ACHN (cell line): ENCODE results near the gene TMPRSS11B.
"Not testable (repeated sequence)": the region's sequence is repeated elsewhere in the genome, so short reads cannot be mapped to it uniquely, and the experiment has no call there.

ENCODE experiments used
- DNase-seq: peaks from one replicate; pipeline ENCODE4 v3.0.0-alpha.2; 2015
- in situ Hi-C: cut with HindIII; loops from 2 replicates; pipeline ENCODE4 v1.10.0; 2017; ENCODE audit warnings: low sequenced_read_pairs, low pct_ligation_motif_present, low pct_unique_long_range_greater_than_20kb

Gene TMPRSS11B, protein sequence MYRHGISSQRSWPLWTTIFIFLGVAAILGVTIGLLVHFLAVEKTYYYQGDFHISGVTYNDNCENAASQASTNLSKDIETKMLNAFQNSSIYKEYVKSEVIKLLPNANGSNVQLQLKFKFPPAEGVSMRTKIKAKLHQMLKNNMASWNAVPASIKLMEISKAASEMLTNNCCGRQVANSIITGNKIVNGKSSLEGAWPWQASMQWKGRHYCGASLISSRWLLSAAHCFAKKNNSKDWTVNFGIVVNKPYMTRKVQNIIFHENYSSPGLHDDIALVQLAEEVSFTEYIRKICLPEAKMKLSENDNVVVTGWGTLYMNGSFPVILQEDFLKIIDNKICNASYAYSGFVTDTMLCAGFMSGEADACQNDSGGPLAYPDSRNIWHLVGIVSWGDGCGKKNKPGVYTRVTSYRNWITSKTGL

DNA sequence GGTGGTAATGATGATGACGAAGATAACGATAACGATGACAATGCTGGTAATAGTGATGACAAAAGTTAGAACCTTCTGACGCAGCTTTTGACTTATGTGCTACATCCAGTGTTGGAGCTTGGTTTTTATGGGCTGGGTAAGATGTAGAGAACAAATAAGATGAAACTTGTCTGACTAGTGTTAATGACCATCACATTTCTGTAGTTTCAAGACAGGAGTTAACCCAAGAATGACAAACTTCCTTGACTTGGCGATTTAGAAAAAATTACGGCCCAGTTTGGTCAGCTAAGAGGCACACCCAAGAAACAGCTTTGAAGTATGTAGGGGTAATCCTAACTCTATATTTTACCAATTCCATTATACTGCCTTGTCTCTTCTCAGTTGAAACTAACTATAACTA lies at the start of gene TMPRSS11B:
Gene TMPRSS11B, minus strand, starts transcription at position 101 of the 400 bp plus-strand sequence. CDS start 136 bp downstream, outside the sequence.
- in situ Hi-C loops, result no loop called here
- no peak for DNase-seq

GRCh38 chr4:68291256-68291655 lies 45.8 kb upstream of the TMPRSS11B start:
- DNase-seq, result no peak
- in situ Hi-C loops, result no loop called here

DNA sequence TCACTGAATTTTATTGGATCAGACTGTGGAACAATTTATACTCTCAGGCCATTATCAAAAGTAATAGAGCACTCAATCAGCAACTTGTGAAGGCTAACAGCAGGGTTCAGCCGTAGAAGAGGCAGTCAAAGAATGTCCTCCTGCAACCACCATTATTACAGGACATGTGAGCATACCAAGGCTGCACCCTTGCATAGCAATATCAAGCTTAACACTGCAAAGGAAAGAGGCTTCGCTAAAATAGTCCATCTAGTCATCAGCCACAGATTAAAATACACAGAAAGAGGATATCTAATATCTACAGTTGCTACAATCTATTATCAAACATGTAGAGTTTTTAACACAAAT lies 42.9 kb upstream of the TMPRSS11B start:
- in situ Hi-C loops, result no loop called here
- DNase-seq, result peak; percentile 16

- in situ Hi-C loops, result no loop called here
- no peak for DNase-seq
Measured at GRCh38 chr4:68287704-68288392, 42.4 kb upstream of the TMPRSS11B start.

- in situ Hi-C loops, result no loop called here
- DNase-seq, result no peak
Measured at GRCh38 chr4:68283714-68284113, 38.2 kb upstream of the TMPRSS11B start.

DNA sequence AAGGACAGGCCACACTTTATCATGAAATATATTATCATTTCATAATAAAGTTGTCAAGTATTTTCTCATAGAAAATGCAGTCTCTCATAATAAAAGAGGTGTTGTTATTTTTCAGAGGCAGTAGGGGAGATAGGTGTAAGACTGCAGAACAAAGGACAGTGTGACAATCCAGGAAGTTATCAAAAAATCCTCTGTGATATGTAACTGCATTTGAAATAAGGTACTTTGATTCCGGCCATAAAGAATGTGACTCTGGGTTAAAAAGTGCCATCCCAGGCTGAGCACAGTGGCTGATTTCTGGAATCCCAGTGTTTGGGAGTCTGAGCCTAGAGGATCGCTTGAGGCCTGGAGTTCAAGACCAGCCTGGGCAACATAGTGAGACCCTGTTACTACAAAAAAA lies 37.6 kb upstream of the TMPRSS11B start:
- no peak for DNase-seq
- in situ Hi-C loops, result no loop called here

- DNase-seq, in situ Hi-C loops: not testable (repeated sequence)
Measured at GRCh38 chr4:68281796-68282740, 36.6 kb upstream of the TMPRSS11B start.

- DNase-seq, result no peak
- in situ Hi-C loops, result no loop called here
Measured at GRCh38 chr4:68278029-68278428, 32.5 kb upstream of the TMPRSS11B start.

DNA sequence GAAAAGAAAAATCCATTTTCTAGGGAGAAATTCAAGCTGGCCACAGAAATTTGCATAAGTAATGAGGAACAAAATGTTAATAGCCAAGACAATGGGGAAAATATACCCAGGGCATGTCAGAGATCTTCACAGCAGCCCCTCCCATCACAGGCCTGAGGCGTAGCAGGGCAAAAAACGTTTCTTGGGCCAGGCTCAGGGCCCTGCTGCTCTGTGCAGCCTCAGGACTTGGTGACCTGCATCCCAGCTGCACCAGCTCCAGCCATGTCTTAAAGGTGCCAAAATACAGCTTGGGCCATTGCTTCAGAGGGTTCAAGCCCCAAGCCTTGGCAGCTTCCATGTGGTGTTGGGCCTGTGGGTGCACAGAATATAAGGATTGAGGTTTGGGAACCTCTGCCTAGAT lies 32.1 kb upstream of the TMPRSS11B start:
- in situ Hi-C loops, result no loop called here

DNA sequence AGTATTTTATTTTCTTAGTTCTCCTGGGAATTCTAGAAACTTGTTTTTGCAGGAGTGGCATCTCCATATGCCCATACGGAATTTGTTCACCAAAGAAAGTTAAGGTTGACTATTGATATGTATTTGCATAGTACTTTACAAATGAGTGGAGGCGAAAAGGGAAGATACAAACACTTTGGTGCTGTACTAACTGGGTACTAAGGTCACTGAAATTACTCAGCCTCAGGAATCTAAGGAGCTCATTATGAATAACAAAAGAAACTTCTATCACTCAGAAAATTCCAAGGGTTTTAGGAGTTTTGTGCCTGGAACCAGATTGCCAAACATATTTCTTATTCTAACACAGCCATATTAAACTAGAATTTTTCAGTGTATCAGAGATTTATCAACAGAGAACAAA lies 27.4 kb upstream of the TMPRSS11B start:
- in situ Hi-C loops, result no loop called here
- DNase-seq, result no peak

More for the DNA sequence above, 32.1 kb upstream of the TMPRSS11B start:
- no peak for DNase-seq

- in situ Hi-C loops, result no loop called here
- DNase-seq, result peak; percentile 5
Measured at GRCh38 chr4:68272380-68272779, 26.9 kb upstream of the TMPRSS11B start.

DNA sequence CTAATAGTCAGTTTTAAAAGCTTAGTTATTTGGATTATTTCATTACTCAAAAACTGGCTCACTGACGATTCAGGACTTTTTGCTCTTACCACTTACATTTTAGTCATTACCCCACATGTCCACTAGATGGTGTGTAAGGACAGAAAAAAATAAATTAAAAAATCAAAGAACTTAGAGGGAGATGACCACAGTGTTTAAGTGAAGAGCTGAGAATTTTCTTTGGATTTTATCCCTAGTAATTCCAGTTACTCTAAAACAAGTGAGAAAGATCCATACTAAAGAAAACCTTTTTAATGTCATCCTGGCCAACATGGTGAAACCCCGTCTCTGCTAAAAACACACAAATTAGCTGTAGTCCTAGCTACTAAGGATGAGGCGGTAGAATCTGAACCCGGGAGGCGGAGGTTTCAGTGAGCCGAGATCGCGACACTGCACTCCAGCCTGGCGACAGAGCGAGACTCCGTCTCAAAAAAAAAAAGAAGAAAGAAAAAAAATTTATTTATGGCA lies 26.4 kb upstream of the TMPRSS11B start:
- in situ Hi-C loops, result no loop called here
- DNase-seq, result peak; percentile 66

DNA sequence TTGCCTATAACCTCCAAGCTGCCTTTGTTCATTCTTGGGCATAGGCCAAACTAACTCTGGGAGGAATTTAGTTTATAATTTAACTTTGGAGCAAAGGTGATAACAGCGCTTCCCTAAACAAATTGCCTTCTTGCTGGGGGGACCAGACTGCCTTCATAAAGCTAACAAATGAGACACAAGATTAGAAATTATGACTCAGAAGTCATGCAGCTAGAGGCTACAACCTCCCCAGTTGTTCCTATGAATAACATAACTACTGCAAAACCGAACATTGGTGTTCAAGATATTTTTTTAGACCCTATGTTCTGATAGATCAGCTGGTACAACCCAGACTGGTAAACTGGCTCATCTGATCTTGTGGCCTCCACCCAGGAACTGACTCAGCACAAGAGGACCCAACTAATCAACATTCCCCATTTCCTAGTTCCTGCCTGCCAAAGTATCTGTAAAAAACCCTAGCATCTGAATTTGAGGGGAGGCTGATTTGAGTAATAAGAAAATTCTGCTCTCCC lies 22.0 kb upstream of the TMPRSS11B start:
- in situ Hi-C loops, result no loop called here
- DNase-seq, result no peak

GRCh38 chr4:68264875-68265565 lies 19.5 kb upstream of the TMPRSS11B start:
- no peak for DNase-seq
- in situ Hi-C loops, result no loop called here

GRCh38 chr4:68259191-68259590 lies 13.7 kb upstream of the TMPRSS11B start:
- in situ Hi-C loops, result no loop called here
- DNase-seq, result no peak

DNA sequence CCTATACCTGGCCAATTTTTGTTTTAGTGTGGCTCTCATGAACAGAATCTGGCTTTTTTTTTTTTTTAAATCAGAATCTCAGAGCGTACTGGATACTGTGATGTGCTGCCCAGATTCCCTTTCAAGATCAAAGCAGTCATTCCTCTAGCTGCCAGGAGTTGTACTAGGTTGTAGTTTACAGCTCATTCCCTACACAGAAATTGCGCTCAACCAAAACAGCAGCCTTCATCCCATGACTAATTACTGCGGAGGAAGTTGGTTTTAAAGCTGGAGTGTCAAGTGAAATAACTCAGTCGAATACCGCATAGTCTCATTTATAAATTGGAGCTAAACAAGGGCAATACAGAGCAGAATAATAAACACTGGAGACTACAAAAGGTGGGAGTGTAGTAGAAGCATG lies 12.2 kb upstream of the TMPRSS11B start:
- no peak for DNase-seq
- in situ Hi-C loops, result no loop called here

DNA sequence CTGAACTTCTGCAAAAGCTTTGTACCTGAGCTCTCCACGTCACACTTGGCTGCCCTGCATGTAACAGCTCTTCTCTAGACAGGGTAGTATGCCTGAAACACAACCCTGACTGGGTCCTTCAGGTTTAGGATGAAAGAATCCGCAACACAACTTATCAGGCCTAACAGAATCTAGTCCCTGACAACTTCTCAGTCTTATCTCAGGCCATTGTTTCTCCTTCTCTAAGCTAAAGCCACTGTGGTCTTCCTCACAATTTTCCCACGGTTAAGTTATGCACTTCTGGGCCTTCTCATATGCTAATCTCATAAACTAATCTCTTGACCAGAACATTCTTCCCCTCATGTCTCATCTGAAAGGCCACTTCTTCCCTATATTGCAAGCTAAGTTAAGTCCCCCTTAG lies 10.8 kb upstream of the TMPRSS11B start:
- in situ Hi-C loops, result no loop called here
- DNase-seq, result no peak
